Measurements from ENCODE around the gene EVA1B.

Gene EVA1B

DNA sequence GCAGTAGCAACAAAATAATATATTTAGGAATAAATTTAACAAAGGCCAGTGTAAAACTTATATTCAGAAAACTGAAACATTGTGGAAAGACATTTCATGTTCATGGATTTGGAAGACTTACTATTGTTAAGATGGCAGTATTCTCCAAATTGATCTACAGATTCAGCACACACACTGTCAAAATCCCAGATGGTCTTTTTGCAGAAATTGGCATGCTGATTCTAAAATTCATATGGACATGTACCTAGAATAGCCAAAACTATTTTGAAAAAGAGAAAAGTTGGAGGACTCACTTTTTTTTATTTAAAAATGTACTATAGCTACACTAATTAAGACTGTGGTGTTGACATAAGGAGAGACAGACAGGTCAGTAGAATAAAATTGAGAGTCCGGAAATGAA is 49.2 kb downstream of the EVA1B start:
- DNase-seq: no peak

DNA sequence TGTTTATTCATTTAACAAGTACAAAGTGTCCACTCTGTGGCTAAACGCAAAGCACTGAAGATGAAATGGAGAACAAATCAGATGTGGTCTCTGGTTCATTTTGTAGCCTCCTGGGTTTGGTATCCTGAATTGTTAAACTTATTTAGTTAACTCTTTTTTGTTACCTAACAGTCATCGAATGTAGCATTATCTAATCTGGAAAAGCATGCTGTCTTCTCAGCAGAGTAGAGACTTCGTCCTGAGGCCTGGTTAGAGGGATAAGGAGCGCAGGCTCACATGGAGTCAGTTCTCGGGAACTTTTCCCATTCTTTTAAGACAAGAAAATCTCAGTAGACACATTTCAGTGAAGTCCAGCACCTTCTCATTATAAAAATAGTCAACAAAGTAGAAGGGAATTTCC is 50.4 kb downstream of the EVA1B start:
- DNase-seq: no peak
